Amniotic stem cell (primary cell): ENCODE measurements around the gene BIRC6.
"Not testable (repeated sequence)": the region's sequence is repeated elsewhere in the genome, so short reads cannot be mapped to it uniquely, and the experiment has no call there.

ENCODE experiments used
- DNase-seq: peaks from one replicate; lab custom pipeline; 2025; lab: John Stamatoyannopoulos, UW

BIRC6 gene

GRCh38 chr2:32614084-32614483 lies 257.3 kb downstream of the BIRC6 start:
- no peak for DNase-seq

GRCh38 chr2:32617599-32618189 lies 260.9 kb downstream of the BIRC6 start:
- DNase-seq, result no peak

- no peak for DNase-seq
Observed at GRCh38 chr2:32622570-32623310, 265.9 kb downstream of the BIRC6 start.

GRCh38 chr2:32623311-32623706 lies 266.5 kb downstream of the BIRC6 start:
- no peak for DNase-seq

GRCh38 chr2:32624812-32625211 lies 268.0 kb downstream of the BIRC6 start:
- no peak for DNase-seq

GRCh38 chr2:32626639-32627221 lies 269.9 kb downstream of the BIRC6 start:
- no peak for DNase-seq

GRCh38 chr2:32627441-32627813 lies 270.6 kb downstream of the BIRC6 start:
- DNase-seq, result no peak

GRCh38 chr2:32627814-32628579 lies 271.2 kb downstream of the BIRC6 start, which contains the start of gene TTC27:
TSS of gene TTC27 (plus strand) at chr2:32628050. CDS start at chr2:32628293, 243 bp downstream.
- peak; percentile 91 for DNase-seq

- DNase-seq, result peak; percentile 45
Observed at GRCh38 chr2:32632089-32632488, 275.3 kb downstream of the BIRC6 start.

GRCh38 chr2:32633040-32633439 lies 276.2 kb downstream of the BIRC6 start:
- DNase-seq, result no peak

- DNase-seq, result not testable (repeated sequence)
Observed at GRCh38 chr2:32638548-32638947, 281.7 kb downstream of the BIRC6 start.

- no peak for DNase-seq
Observed at GRCh38 chr2:32641180-32641579, 284.4 kb downstream of the BIRC6 start.

- DNase-seq, result peak; percentile 63
Observed at GRCh38 chr2:32647180-32647651, 290.4 kb downstream of the BIRC6 start.

GRCh38 chr2:32652555-32653209 lies 295.9 kb downstream of the BIRC6 start:
- DNase-seq, result peak; percentile 38

- DNase-seq, result no peak
Observed at GRCh38 chr2:32656069-32656468, 299.2 kb downstream of the BIRC6 start.

GRCh38 chr2:32663864-32664263 lies 307.0 kb downstream of the BIRC6 start:
- DNase-seq, result no peak

- DNase-seq, result no peak
Observed at GRCh38 chr2:32666704-32667103, 309.9 kb downstream of the BIRC6 start.

- no peak for DNase-seq
Observed at GRCh38 chr2:32668254-32668653, 311.4 kb downstream of the BIRC6 start.
